ENCODE results near the gene SS18L1. TPM values are rescaled to one million over a fixed set of nuclear protein-coding genes. Genes with fewer than 3 reads are reported as not detected.
A peak's percentile ranks its signal among the peaks of the same experiment; 100 is the strongest.

The SS18L1 gene
- total RNA-seq, 6 donors from 2014 or later: 12.2 to 70.8 (median 19.7) TPM

DNA sequence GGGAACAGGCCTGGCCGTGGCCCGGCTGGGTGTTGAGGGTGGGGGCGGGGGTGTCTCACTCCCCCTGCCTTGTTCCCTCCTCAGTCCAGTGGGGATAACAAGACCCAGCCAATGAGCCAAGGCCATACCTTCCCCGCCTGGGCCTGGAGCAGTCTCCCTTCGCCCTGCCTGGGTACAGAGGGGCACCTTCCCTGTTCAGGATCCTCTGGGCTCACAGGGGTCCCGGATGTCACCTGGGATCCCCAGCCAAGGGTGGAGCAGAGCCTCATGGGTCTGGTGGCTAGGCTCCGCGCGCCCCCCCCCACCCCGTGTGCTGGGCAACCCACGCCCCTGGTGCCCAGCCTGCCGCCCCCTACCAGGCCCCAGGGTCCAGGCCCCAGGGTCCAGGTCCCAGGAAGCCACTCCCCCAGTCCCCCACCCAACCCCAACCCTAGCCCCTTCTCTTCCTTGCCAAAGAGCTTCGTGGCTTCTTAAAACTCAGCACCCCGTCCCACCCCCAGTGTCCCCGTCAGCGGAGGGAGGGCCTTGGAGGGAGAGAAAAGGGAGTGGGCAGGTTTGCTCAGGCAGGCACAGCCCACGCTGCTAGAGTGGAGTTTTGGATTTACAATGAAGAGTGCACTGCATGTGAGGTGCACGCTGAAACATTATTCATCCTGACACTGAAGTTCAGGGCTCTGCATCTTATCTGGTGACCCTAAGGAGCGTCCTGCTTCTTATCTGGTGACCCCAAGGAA lies 64.7 kb downstream of the SS18L1 start:
- Histone ChIP-seq H3K9me3 (no peaks in the 10 kb centered on the region), H3K4me3 (no peak overlapping the region), H3K27ac (no peak overlapping the region), H3K36me3 (peaks cover 0 to 8% (median 2%) of the 10 kb centered on the region in 4 donors), H3K4me1 (no peaks in the 10 kb centered on the region), H3K27me3 (peaks cover 0 to 22% (median 5%) of the 10 kb centered on the region in 4 donors)
- TF ChIP-seq, protein P1, sequence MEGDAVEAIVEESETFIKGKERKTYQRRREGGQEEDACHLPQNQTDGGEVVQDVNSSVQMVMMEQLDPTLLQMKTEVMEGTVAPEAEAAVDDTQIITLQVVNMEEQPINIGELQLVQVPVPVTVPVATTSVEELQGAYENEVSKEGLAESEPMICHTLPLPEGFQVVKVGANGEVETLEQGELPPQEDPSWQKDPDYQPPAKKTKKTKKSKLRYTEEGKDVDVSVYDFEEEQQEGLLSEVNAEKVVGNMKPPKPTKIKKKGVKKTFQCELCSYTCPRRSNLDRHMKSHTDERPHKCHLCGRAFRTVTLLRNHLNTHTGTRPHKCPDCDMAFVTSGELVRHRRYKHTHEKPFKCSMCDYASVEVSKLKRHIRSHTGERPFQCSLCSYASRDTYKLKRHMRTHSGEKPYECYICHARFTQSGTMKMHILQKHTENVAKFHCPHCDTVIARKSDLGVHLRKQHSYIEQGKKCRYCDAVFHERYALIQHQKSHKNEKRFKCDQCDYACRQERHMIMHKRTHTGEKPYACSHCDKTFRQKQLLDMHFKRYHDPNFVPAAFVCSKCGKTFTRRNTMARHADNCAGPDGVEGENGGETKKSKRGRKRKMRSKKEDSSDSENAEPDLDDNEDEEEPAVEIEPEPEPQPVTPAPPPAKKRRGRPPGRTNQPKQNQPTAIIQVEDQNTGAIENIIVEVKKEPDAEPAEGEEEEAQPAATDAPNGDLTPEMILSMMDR (IDR thresholded peaks at IDR 0.05): no peak
- DNase-seq (no peak), ATAC-seq (ENCODE audit: low FRiP score in 2 of 2) (no peak)
- WGBS, 2 donors: 25 to 73% methylated on average over 7 to 19 of the region's 19 CpGs

DNA sequence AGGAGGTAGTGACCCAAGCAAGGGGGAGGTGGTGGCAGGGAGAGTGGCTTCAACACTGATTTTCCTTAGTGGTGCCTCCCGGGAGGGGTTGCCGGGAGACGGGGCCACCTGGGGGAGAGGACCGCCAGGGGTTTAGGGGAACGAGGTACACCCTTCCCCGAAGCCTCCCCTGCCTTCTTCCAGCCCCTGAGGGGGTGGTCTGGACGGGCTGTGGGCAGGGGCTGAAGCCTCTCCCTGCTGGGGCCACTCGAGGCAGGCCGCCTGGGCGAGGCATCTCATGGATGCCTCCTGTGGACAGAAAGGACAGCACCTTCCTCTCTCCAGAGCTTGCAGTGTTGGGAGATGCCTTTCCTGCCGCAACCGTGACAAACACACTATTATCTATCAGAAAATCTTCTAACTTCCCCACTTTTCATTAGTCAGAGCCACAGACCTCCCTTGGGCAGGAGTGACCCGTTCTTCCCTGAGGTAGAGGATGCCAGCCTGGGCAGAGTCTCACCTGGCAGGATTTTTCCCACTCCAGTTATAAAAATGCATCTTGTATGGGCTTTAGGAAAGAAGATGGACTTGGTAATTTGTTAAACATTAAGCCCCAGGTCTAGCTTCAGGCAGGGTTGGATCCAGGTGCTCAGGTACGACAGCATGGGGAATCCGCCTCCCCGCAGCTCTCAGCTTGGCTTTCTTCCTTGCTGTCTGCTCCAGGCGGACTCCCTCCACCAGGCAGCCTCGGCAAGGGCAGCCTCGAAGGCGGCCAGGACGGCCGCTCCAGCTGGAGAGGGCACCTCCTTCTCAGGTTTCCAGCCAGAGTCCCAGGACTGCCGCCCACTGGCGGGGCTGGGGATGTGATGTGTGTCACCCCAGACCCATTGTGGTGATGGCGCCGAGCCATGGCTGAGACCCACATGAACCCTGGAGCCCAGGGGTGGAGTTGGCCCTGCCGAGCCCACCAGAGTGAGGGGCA lies 65.5 kb downstream of the SS18L1 start:
- peaks cover 0 to 22% (median 6%) of the 10 kb centered on the region in 4 donors for H3K27me3 ChIP-seq
- H3K27ac ChIP-seq: no peak overlapping the region
- H3K9me3 ChIP-seq: no peaks in the 10 kb centered on the region
- ATAC-seq (ENCODE audit: low FRiP score in 2 of 2) (no peak), DNase-seq (peak in 1 of 2 donors; percentile 78)
- TF ChIP-seq POLR2A (IDR thresholded peaks at IDR 0.05): no peak
- TF ChIP-seq POLR2AphosphoS5 (IDR thresholded peaks at IDR 0.05): no peak
- TF ChIP-seq EP300 (IDR thresholded peaks at IDR 0.05): no peak
- TF ChIP-seq, protein P1 (IDR thresholded peaks at IDR 0.05): no peak
- 28 to 37% methylated on average over 13 to 25 of the region's 27 CpGs for WGBS, 2 donors
- no peaks in the 10 kb centered on the region for H3K4me1 ChIP-seq
- H3K36me3 ChIP-seq: no peaks in the 10 kb centered on the region
- H3K4me3 ChIP-seq: no peak overlapping the region

DNA sequence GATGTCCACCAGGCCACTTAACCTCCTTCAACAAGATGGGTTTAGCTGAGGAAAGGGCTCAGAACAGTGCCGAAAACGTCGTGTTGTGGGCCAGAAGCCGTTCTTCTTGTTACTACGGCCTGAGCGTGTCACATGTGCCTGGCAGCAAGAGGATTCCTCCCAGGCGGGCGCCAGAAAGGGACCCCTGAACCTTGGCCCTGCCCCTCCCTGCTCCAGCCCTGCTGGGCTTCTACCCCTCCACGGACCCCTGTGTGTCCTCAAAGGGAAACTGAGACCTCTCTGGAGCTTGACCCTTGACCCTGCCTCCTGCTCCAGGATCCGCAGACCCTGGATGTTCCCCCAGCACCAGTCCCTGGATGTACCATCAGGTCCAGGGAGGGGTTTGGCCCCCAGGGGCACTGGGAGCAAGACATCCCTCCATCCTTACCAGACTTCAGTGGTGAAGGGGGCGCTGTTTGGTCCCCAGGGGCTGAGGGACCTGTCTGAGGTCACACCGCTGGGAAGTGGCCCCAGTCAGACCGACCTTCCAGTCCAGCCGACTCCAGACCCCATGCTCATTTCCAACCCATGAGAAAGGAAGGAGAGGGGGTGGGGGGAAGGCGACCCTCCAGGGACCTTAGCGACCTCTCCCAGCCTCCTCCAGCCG lies 66.4 kb downstream of the SS18L1 start:
- WGBS, 2 donors: 64 to 66% methylated on average over 14 to 16 of the region's 17 CpGs
- no peak for TF ChIP-seq POLR2A (IDR thresholded peaks at IDR 0.05)
- no peak for TF ChIP-seq POLR2AphosphoS5 (IDR thresholded peaks at IDR 0.05)
- no peak for TF ChIP-seq EP300 (IDR thresholded peaks at IDR 0.05)
- TF ChIP-seq, protein P1 (IDR thresholded peaks at IDR 0.05): no peak
- no peaks in the 10 kb centered on the region for H3K36me3 ChIP-seq
- no peak overlapping the region for H3K4me3 ChIP-seq
- no peaks in the 10 kb centered on the region for H3K9me3 ChIP-seq
- no peaks in the 10 kb centered on the region for H3K4me1 ChIP-seq
- no peak overlapping the region for H3K27ac ChIP-seq
- no peak for ATAC-seq (ENCODE audit: low FRiP score in 2 of 2)
- no peak for DNase-seq
- peaks cover 0 to 22% (median 6%) of the 10 kb centered on the region in 4 donors for H3K27me3 ChIP-seq

DNA sequence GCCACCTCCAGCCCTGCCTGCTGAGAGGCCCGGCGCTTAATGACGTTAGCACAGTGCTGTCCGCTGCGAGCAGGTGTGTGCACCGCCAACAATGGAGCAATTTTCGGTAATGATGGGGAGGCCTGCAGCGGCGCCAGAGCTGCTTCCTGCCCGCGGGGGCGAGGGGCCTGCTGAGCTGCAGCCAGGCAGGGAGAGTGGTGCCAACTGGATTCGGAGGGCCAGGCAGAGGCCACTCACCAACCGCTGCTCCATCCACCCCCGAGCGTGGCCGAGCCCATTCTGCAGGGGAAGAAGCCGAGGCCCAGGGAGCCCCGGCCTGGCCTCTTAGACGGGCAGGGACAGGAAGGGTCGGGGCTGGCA lies 66.9 kb downstream of the SS18L1 start:
- Histone ChIP-seq H3K27ac (no peak overlapping the region), H3K4me3 (no peak overlapping the region), H3K4me1 (no peaks in the 10 kb centered on the region), H3K9me3 (no peaks in the 10 kb centered on the region), H3K36me3 (no peaks in the 10 kb centered on the region), H3K27me3 (peaks cover 0 to 22% (median 6%) of the 10 kb centered on the region in 4 donors)
- TF ChIP-seq POLR2A (IDR thresholded peaks at IDR 0.05) (no peak), POLR2AphosphoS5 (IDR thresholded peaks at IDR 0.05) (no peak), EP300 (IDR thresholded peaks at IDR 0.05) (no peak)
- TF ChIP-seq, protein P1 (IDR thresholded peaks at IDR 0.05): no peak
- WGBS, 2 donors: 37 to 54% methylated on average over 13 to 16 of the region's 21 CpGs
- DNase-seq: peak in 1 of 2 donors; percentile 59
- ATAC-seq (ENCODE audit: low FRiP score in 2 of 2): no peak

Measured in upper lobe of left lung (tissue), 6 donors.